Hepatocyte (in vitro differentiated cells): ENCODE results near the gene DBP.

Source experiments
- EZH2 ChIP-seq: fragments of 200-600 bp; sonication (generic); IDR thresholded peaks from 2 replicates; pipeline ENCODE4 v1.6.1; 2016; ENCODE audit warnings: antibody characterized with exemption, mild to moderate bottlenecking, borderline replicate concordance
- TF ChIP-seq, protein P1 (sequence below): fragments of 200-600 bp; sonication (generic); IDR thresholded peaks from 2 replicates; pipeline ENCODE4 v1.5.1; 2016; ENCODE audit warnings: antibody characterized with exemption, mild to moderate bottlenecking; ENCODE audit not compliant: poor library complexity

DNA sequence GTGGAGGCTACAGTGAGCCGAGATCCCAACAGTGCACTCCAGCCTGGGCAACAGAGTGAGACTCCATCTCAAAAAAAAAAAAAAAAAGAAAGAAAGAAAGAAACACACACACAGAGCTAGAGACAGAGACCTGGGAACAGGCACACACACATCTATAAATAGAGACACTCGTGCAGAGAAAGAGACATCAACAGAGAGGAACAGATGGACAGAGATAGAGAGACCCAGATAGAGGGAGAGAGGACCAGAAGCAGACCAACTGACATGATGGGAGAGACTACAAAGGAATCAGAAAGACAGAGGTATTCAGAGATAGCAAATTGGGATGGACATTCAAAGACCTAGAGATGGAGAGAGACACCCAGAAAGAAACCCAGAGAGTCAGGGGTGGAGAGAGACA lies 11.0 kb upstream of the DBP start:
- no peak for TF ChIP-seq EZH2
- TF ChIP-seq, protein P1, sequence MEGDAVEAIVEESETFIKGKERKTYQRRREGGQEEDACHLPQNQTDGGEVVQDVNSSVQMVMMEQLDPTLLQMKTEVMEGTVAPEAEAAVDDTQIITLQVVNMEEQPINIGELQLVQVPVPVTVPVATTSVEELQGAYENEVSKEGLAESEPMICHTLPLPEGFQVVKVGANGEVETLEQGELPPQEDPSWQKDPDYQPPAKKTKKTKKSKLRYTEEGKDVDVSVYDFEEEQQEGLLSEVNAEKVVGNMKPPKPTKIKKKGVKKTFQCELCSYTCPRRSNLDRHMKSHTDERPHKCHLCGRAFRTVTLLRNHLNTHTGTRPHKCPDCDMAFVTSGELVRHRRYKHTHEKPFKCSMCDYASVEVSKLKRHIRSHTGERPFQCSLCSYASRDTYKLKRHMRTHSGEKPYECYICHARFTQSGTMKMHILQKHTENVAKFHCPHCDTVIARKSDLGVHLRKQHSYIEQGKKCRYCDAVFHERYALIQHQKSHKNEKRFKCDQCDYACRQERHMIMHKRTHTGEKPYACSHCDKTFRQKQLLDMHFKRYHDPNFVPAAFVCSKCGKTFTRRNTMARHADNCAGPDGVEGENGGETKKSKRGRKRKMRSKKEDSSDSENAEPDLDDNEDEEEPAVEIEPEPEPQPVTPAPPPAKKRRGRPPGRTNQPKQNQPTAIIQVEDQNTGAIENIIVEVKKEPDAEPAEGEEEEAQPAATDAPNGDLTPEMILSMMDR, result no peak
